Neural crest cell (in vitro differentiated cells): Measurements from ENCODE around the gene CHID1. TPM values are rescaled to one million over a fixed set of nuclear protein-coding genes. Genes with fewer than 3 reads are reported as not detected.

Experiments used
- DNase-seq: peaks from one replicate; pipeline ENCODE4 v3.0.0; 2021; ENCODE audit warnings: low read depth, mixed read lengths, low spot score
- H3K27ac Mint-ChIP-seq: one replicate; pipeline ENCODE4 v1.8.0; 2021; ENCODE audit warnings: mild to moderate bottlenecking, mixed read lengths; ENCODE audit not compliant: unreplicated experiment
- H3K27me3 Mint-ChIP-seq: 2 replicates; pipeline ENCODE4 v1.8.0; 2021; ENCODE audit warnings: low read depth, mild to moderate bottlenecking, mixed read lengths
- H3K36me3 Mint-ChIP-seq: 2 replicates; pipeline ENCODE4 v1.8.0; 2021; ENCODE audit warnings: low read depth, mild to moderate bottlenecking, mixed read lengths
- H3K4me1 Mint-ChIP-seq: 2 replicates; pipeline ENCODE4 v1.8.0; 2021; ENCODE audit warnings: mixed read lengths
- H3K4me3 Mint-ChIP-seq: one replicate; pipeline ENCODE4 v1.8.0; 2021; ENCODE audit warnings: mild to moderate bottlenecking, mixed read lengths
- H3K9me3 Mint-ChIP-seq: 2 replicates; pipeline ENCODE4 v1.8.0; 2021; ENCODE audit warnings: mixed read lengths
- total RNA-seq: library from RNA; stranded (reverse); gene quantifications from 2 replicates; pipeline ENCODE4 v1.2.1, GENCODE V29; 2021
- TF ChIP-seq, protein P1 (sequence below): fragments of 200-600 bp; sonication (generic); conservative IDR thresholded peaks from 2 replicates; pipeline ENCODE4 v1.5.0; 2021; ENCODE audit warnings: antibody characterized with exemption, mild to moderate bottlenecking

CHID1 gene
- total RNA-seq, 1 donor from 2014 or later = 82.4 TPM

DNA sequence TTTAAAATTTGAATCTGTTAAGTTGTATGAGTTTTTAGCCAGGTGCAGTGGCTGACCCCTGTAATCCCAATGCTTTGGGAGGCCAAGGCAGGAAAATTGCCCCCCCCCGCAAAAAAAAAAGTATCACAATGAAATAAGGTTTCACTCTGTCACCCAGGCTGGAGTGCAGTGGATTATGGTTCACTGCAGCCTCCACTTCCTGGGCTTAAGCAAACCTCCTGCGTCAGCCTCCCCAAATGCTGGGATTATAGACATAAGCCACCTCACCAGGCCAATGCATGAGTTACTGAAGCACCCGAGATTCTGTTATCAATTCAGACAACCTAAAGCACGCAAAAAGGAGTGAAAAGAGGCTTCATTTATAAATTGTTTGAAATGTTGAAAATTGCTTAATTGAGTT is 2.4 kb upstream of the CHID1 start:
- Mint-ChIP-seq H3K4me1 (peaks cover 13% of the 10 kb centered on the region), H3K9me3 (no peaks in the 10 kb centered on the region), H3K27me3 (no peaks in the 10 kb centered on the region), H3K36me3 (no peaks in the 10 kb centered on the region), H3K4me3 (peak overlapping the region; percentile 84), H3K27ac (no peak overlapping the region)
- no peak for DNase-seq
- TF ChIP-seq, protein P1, sequence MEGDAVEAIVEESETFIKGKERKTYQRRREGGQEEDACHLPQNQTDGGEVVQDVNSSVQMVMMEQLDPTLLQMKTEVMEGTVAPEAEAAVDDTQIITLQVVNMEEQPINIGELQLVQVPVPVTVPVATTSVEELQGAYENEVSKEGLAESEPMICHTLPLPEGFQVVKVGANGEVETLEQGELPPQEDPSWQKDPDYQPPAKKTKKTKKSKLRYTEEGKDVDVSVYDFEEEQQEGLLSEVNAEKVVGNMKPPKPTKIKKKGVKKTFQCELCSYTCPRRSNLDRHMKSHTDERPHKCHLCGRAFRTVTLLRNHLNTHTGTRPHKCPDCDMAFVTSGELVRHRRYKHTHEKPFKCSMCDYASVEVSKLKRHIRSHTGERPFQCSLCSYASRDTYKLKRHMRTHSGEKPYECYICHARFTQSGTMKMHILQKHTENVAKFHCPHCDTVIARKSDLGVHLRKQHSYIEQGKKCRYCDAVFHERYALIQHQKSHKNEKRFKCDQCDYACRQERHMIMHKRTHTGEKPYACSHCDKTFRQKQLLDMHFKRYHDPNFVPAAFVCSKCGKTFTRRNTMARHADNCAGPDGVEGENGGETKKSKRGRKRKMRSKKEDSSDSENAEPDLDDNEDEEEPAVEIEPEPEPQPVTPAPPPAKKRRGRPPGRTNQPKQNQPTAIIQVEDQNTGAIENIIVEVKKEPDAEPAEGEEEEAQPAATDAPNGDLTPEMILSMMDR = no peak

- H3K36me3 Mint-ChIP-seq = no peaks in the 10 kb centered on the region
- H3K4me1 Mint-ChIP-seq = peaks cover 13% of the 10 kb centered on the region
- TF ChIP-seq, protein P1 = no peak
- H3K27me3 Mint-ChIP-seq = no peaks in the 10 kb centered on the region
- DNase-seq = no peak
- peak overlapping the region; percentile 93 for H3K4me3 Mint-ChIP-seq
- no peak overlapping the region for H3K27ac Mint-ChIP-seq
- no peaks in the 10 kb centered on the region for H3K9me3 Mint-ChIP-seq
These were observed 1.7 kb upstream of the CHID1 start for GRCh38 chr11:912266-912665.

DNA sequence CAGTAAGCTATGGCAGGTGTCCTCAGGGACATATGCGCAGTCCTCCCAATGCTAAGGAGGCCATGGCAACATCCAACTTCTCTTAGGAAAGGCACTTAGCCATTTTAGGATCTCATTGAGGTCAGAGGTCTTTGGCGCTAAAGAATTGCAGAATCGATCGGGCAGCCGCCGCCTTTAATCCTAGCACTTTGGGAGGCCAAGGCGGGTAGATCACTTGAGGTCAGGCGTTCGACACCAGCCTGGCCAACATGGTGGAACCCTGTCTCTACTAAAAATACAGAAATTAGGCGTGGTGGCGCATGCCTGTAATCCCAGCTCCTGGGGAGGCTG is 1.2 kb upstream of the CHID1 start:
- H3K9me3 Mint-ChIP-seq = no peaks in the 10 kb centered on the region
- TF ChIP-seq, protein P1 = no peak
- H3K36me3 Mint-ChIP-seq = no peaks in the 10 kb centered on the region
- H3K4me1 Mint-ChIP-seq = peaks cover 13% of the 10 kb centered on the region
- H3K4me3 Mint-ChIP-seq = peak overlapping the region; percentile 93
- DNase-seq = no peak
- no peak overlapping the region for H3K27ac Mint-ChIP-seq
- no peaks in the 10 kb centered on the region for H3K27me3 Mint-ChIP-seq

GRCh38 chr11:911031-911889 is 650 bp upstream of the CHID1 start:
- Mint-ChIP-seq H3K9me3 (no peaks in the 10 kb centered on the region), H3K27ac (peak overlapping the region; percentile 59), H3K27me3 (no peaks in the 10 kb centered on the region), H3K4me1 (peaks cover 13% of the 10 kb centered on the region), H3K36me3 (no peaks in the 10 kb centered on the region), H3K4me3 (peak overlapping the region; percentile 93)
- DNase-seq = peak; percentile 40
- TF ChIP-seq, protein P1 = no peak

- TF ChIP-seq, protein P1 = no peak
- Mint-ChIP-seq H3K27me3 (no peaks in the 10 kb centered on the region), H3K27ac (no peak overlapping the region), H3K36me3 (no peaks in the 10 kb centered on the region), H3K4me3 (peak overlapping the region; percentile 88), H3K9me3 (no peaks in the 10 kb centered on the region), H3K4me1 (peaks cover 13% of the 10 kb centered on the region)
- no peak for DNase-seq
These were observed 494 bp downstream of the CHID1 start for GRCh38 chr11:910044-910588.
